ACC112 (cell line): ENCODE data around the gene ZFP64.
"Not testable (repeated sequence)": the region's sequence is repeated elsewhere in the genome, so short reads cannot be mapped to it uniquely, and the experiment has no call there.

Experiments used
- H2AFZ ChIP-seq: fragments of 200-600 bp; sonication (generic); one replicate; pipeline ENCODE4 v1.6.0; 2017; ENCODE audit warnings: antibody characterized with exemption, low read length; ENCODE audit not compliant: unreplicated experiment
- H3K27ac ChIP-seq: fragments of 200-600 bp; sonication (generic); 2 replicates; pipeline ENCODE4 v1.5.1; 2014; ENCODE audit warnings: low read depth, mild to moderate bottlenecking, antibody characterized with exemption, low read length, moderate library complexity
- H3K27me3 ChIP-seq: fragments of 200-600 bp; sonication (generic); 2 replicates; pipeline ENCODE4 v1.6.1; 2014; ENCODE audit warnings: mild to moderate bottlenecking, antibody characterized with exemption, low read length, moderate library complexity, mixed read lengths; ENCODE audit not compliant: insufficient read depth
- H3K36me3 ChIP-seq: fragments of 200-600 bp; sonication (generic); 2 replicates; pipeline ENCODE4 v1.6.1; 2016; ENCODE audit warnings: mild to moderate bottlenecking, antibody characterized with exemption, low read length, moderate library complexity, mixed read lengths; ENCODE audit not compliant: insufficient read depth
- H3K4me1 ChIP-seq: fragments of 200-600 bp; sonication (generic); one replicate; pipeline ENCODE4 v1.6.1; 2016; ENCODE audit warnings: low read length, mixed read lengths; ENCODE audit not compliant: insufficient read depth, unreplicated experiment, control insufficient read depth
- H3K4me3 ChIP-seq: fragments of 200-600 bp; sonication (generic); 2 replicates; pipeline ENCODE4 v1.5.1; 2014; ENCODE audit warnings: mild to moderate bottlenecking, low read depth, low read length
- H3K79me2 ChIP-seq: fragments of 200-600 bp; sonication (generic); one replicate; pipeline ENCODE4 v1.6.0; 2016; ENCODE audit warnings: low read length; ENCODE audit not compliant: control insufficient read depth, unreplicated experiment, insufficient read depth

Gene ZFP64

GRCh38 chr20:52201395-52201794 is 9.8 kb upstream of the ZFP64 start:
- Histone ChIP-seq H3K36me3 (no peaks in the 10 kb centered on the region), H2AFZ (no peak overlapping the region), H3K4me1 (no peaks in the 10 kb centered on the region), H3K27me3 (peaks cover 8% of the 10 kb centered on the region; the same call in 1 of the 2 replicates), H3K79me2 (no peaks in the 10 kb centered on the region), H3K4me3 (no peak overlapping the region), H3K27ac (no peak overlapping the region)

DNA sequence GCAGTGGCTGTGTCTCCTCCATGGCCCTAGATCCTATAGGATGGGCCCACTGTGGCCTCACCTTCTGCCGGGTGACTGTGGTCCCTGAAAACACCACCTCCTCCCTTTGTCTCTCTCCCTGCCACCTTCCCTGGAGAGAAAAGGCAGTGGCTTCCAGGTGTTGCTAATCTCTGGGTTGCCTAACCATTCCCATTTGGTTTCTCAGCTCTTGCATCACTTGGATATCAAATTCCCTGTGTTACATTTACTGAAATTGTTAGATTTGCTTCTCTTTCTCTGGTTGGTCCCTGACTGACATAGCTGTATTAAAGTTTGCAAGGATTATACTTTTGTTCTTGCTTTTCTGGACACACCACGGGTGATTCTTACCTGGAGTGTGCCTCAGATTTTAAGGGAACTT is 9.3 kb upstream of the ZFP64 start:
- no peak overlapping the region for H2AFZ ChIP-seq
- no peaks in the 10 kb centered on the region for H3K36me3 ChIP-seq
- H3K4me3 ChIP-seq, result no peak overlapping the region
- H3K79me2 ChIP-seq, result no peaks in the 10 kb centered on the region
- no peaks in the 10 kb centered on the region for H3K4me1 ChIP-seq
- H3K27me3 ChIP-seq, result peaks cover 8% of the 10 kb centered on the region; the same call in 1 of the 2 replicates
- no peak overlapping the region for H3K27ac ChIP-seq

GRCh38 chr20:52196845-52197244 is 5.3 kb upstream of the ZFP64 start:
- no peaks in the 10 kb centered on the region for H3K36me3 ChIP-seq
- H2AFZ ChIP-seq, result no peak overlapping the region
- H3K27ac ChIP-seq, result no peak overlapping the region
- no peaks in the 10 kb centered on the region for H3K79me2 ChIP-seq
- no peak overlapping the region for H3K4me3 ChIP-seq
- no peaks in the 10 kb centered on the region for H3K4me1 ChIP-seq
- H3K27me3 ChIP-seq, result peaks cover 8% of the 10 kb centered on the region; the same call in 1 of the 2 replicates

GRCh38 chr20:52193886-52194545 is 2.4 kb upstream of the ZFP64 start:
- H3K27me3 ChIP-seq, result no peaks in the 10 kb centered on the region; the same call in 1 of the 2 replicates
- H3K27ac ChIP-seq, result no peak overlapping the region

DNA sequence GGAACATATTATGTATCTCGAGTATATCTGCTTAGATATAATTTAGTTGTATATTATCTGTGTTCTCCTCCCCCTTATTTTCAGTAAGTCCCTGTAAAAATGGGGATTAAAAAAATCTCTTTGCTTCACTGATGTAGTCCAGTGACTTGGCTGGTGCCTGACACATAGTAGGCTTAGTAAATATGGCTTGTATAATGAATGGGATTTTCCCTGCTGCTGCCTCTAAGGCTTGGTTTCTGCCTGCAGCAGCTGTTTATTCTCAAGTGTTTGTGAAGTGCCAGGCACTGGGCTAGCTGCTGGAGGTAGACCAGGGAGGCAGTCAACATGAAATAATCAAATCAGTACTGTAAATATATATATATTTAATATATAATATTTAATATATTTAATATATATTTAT is 1.6 kb upstream of the ZFP64 start:
- H3K79me2 ChIP-seq, result peaks cover 7% of the 10 kb centered on the region
- no peaks in the 10 kb centered on the region for H3K36me3 ChIP-seq
- H3K27me3 ChIP-seq, result no peaks in the 10 kb centered on the region; the same call in 1 of the 2 replicates
- H2AFZ ChIP-seq, result no peak overlapping the region
- no peak overlapping the region for H3K4me3 ChIP-seq
- peaks cover 5% of the 10 kb centered on the region for H3K4me1 ChIP-seq
- no peak overlapping the region for H3K27ac ChIP-seq

More at GRCh38 chr20:52193886-52194545, 2.4 kb upstream of the ZFP64 start:
- no peak overlapping the region for H3K4me3 ChIP-seq
- peaks cover 5% of the 10 kb centered on the region for H3K4me1 ChIP-seq
- peaks cover 7% of the 10 kb centered on the region for H3K79me2 ChIP-seq
- no peaks in the 10 kb centered on the region for H3K36me3 ChIP-seq
- no peak overlapping the region for H2AFZ ChIP-seq

DNA sequence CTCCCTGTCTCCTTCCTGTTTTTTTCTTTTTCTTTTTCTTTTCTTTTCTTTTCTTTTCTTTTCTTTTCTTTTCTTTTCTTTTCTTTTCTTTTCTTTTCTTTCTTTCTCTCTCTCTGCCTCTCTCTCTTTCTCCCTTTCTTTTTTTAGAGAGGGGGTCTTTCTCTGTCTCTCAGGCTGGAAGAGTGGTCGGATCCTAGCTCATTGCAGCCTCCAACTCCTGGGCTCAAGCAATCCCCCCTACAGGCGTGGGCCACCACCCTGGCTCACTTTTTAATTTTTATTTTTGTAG is 1.1 kb upstream of the ZFP64 start:
- H2AFZ ChIP-seq, result peak overlapping the region; percentile 62
- not testable (repeated sequence) for H3K4me1 ChIP-seq, H3K79me2 ChIP-seq, H3K27me3 ChIP-seq, H3K27ac ChIP-seq, H3K36me3 ChIP-seq
- peak overlapping the region; percentile 94 for H3K4me3 ChIP-seq

DNA sequence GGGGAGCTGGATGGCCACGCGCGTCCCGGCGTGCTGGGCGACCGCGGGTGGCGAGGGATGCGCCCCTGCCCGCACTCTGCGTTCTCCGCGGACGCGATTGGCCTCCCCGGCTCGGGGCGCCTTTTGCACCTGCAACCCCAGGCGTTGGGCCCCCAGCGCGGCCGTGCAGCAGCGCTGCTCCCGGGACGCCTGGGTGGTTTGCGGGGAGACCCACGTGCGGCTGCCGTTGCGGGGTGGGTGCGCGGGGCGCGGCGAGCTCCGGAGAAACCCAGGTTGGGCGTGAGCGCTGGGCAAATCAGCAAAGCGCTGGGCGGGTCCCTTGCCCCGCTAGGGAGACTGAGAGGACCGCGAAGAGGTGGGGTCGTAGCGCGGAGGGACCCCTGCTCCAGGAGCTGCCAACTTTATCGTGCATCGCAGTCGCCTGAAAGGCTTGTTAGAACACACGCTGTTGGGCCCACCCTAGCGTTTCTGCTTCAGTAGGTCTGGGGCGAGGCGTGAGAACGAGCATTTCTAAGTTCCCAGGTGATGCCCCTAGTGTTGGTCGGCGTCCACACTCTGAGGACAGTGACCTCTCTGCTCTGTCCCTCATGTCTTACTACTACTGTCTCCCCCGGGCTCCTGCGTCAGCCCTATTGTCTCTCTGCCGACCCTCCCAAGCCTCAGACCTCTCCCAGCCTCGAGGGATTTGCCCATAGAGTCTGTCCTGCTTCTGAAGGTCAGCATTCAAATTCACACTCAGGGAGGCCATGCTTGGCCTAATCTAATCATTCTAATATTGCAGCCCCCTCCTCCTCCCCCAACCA is 538 bp upstream of the ZFP64 start:
- H3K27me3 ChIP-seq, result no peaks in the 10 kb centered on the region
- peak overlapping the region; percentile 94 for H3K4me3 ChIP-seq
- no peaks in the 10 kb centered on the region for H3K36me3 ChIP-seq
- H3K27ac ChIP-seq, result no peak overlapping the region
- peaks cover 5% of the 10 kb centered on the region for H3K4me1 ChIP-seq
- peaks cover 7% of the 10 kb centered on the region for H3K79me2 ChIP-seq
- peak overlapping the region; percentile 94 for H2AFZ ChIP-seq

DNA sequence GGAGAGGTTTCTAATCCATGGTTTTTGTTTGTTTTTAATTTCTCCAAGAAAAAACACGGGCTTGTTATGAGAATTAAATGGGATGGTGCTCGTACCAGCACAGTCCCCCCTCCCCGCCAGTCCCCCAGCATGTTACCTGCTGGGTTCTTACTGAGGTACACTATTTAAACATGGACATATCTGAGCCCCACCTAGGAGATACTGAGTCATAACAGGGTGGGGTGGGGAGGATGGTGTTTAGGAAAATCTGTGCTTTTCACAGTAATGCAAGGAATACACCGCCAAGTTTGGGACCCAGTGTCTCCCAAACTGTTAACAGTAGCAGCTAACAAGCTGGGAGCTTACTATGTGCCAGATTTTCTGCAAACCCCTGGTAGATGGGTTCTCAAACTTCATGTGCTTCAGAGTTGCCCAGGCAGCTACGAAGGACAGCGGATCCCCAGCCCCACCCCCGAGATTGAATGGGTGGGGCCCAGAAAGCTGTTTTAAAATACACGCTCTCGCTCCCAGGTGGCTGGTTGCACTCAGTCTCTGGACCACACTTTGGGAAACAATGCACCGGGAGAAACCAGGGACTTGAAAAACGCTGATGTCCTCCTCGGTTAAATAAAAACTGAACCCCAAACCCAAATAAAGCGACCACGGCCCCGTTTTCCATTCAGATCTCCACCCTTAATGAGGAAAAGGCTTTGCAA is 995 bp downstream of the ZFP64 start:
- H3K4me3 ChIP-seq, result peak overlapping the region; percentile 94
- H3K4me1 ChIP-seq, result peaks cover 5% of the 10 kb centered on the region
- 0 out of 2 replicates have a peak overlapping the region, but pooled peaks have one; percentile 17 for H3K27ac ChIP-seq
- no peaks in the 10 kb centered on the region for H3K36me3 ChIP-seq
- peaks cover 7% of the 10 kb centered on the region for H3K79me2 ChIP-seq
- H3K27me3 ChIP-seq, result no peaks in the 10 kb centered on the region
- H2AFZ ChIP-seq, result peak overlapping the region; percentile 94

DNA sequence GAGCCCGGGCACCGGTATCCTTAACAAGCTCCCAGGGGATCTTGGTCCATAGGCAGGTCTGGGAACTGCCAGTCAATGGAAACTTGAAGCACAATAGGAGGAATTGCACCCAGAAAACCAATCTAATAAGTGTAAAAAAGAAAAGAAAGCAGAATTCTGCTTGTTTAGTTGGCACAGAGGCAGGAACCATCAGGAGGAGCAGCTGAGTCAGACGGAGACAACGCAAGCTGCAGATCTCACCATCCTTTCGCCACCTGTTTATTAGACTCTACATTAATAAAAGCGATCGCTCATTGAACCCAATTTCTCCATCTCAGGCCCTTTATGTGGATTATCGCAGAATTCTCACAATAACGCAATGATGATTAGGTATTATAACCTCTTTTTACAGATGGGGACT is 9.8 kb downstream of the ZFP64 start:
- H3K27me3 ChIP-seq, result no peaks in the 10 kb centered on the region
- H3K4me3 ChIP-seq, result no peak overlapping the region
- H3K79me2 ChIP-seq, result no peaks in the 10 kb centered on the region
- H3K27ac ChIP-seq, result no peak overlapping the region
- peaks cover 2% of the 10 kb centered on the region; the same call in 1 of the 2 replicates for H3K36me3 ChIP-seq
- H3K4me1 ChIP-seq, result no peaks in the 10 kb centered on the region
- no peak overlapping the region for H2AFZ ChIP-seq

DNA sequence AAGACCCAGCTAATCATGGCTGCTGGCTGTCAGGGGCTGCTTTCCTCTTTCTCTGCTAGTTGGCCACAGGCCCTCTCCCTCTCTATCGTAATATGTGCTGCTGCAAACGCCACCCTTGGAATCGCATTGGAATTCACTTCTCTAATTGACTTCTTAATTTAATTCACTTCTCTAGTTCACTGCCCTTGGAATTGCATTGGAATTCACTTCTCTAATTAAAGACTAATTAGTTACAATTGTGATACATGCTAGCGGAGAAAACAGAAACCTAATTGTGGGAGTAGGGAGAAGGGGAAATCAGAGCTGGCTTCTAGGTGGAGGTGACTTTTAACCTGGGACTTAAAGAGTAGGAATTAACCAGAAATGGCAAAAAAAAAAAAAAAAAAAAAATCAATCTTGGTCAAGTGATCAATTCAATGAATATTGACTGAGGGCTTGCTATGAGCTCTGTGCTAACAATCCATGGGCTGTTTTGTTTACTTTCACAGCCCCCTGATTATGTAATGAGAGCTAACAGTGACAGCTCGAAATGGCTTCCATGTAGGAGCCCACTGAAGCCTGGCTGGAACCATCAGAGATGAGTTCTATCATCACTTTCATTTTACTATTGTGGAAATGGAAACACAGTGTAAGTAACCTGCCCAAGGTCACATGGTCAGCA is 11.3 kb downstream of the ZFP64 start:
- H3K4me3 ChIP-seq, result no peak overlapping the region
- H3K36me3 ChIP-seq, result peaks cover 2% of the 10 kb centered on the region; the same call in 1 of the 2 replicates
- no peak overlapping the region for H2AFZ ChIP-seq
- no peaks in the 10 kb centered on the region for H3K4me1 ChIP-seq
- H3K27ac ChIP-seq, result no peak overlapping the region
- no peaks in the 10 kb centered on the region for H3K79me2 ChIP-seq
- no peaks in the 10 kb centered on the region for H3K27me3 ChIP-seq
